Activated CD4-positive, alpha-beta T cell treated with anti-CD3 and anti-CD28 coated beads for 1 hour (primary cell): ENCODE measurements around the gene PIP.
"Not testable (repeated sequence)": the region's sequence is repeated elsewhere in the genome, so short reads cannot be mapped to it uniquely, and the experiment has no call there.

Experiments
- DNase-seq: peaks from one replicate; pipeline ENCODE4 v3.0.0-alpha.2; 2020

PIP gene, protein sequence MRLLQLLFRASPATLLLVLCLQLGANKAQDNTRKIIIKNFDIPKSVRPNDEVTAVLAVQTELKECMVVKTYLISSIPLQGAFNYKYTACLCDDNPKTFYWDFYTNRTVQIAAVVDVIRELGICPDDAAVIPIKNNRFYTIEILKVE

GRCh38 chr7:143131781-143132180 is at the start of gene PIP:
Gene PIP, plus strand, starts transcription at chr7:143132077. Its CDS starts 40 bp downstream, at chr7:143132117.
- no peak for DNase-seq

DNA sequence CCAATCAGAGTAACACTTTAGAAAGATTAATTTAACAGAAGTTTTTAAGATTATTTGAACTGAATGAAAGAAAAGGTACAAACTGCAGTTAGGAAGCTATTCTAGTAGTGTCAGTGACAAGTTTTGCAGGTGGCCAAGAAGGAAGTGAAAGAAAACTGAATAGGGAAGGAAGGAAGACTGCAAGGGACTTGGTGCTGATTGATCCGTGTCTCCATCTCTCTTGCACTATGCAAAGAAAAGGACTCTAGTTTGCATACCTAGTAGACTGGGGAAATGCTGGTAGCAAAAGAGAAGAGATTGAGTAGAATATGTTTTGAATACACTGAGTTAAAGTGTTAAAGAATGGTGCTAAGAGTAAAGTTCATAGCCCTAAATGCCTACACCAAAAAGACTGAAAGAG is 46.8 kb upstream of the PIP start:
- no peak for DNase-seq

DNA sequence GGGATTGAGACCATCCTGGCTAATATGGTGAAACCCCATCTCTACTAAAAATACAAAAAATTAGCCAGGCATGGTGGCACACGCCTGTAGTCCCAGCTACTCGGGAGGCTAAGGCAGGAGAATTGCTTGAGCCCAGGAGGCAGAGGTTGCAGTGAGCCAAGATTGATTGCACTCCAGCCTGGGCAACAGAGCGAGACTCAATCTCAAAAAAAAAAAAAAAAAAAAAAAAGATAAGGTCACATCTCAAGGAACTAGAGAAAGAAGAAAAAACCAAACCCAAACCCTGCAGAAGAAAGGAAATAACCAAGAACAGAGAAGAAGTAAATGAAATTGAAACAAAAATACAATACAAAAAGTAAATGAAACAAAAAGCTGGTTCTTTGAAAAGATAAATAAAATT is 46.3 kb upstream of the PIP start:
- DNase-seq, result not testable (repeated sequence)

GRCh38 chr7:143088549-143089231 is 43.2 kb upstream of the PIP start:
- not testable (repeated sequence) for DNase-seq

DNA sequence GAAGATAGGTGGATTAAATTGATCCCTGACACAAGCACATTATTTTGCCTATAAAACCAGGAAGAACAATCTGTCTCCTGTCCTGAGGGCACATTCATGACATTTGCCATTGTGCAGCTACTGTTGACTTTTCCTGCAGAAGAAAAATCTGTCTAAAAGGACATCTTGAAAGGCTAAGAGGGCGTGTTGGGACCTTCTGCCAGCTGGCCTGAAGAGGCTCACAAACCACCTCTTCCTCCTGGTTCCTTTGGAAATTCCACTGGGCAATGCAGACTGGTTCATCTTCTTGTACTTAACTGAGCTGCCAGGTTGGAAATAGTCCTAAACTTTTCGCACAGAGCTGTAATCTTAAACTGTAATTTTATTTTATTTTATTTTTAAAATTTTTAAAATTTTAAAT is 35.7 kb upstream of the PIP start:
- no peak for DNase-seq

DNA sequence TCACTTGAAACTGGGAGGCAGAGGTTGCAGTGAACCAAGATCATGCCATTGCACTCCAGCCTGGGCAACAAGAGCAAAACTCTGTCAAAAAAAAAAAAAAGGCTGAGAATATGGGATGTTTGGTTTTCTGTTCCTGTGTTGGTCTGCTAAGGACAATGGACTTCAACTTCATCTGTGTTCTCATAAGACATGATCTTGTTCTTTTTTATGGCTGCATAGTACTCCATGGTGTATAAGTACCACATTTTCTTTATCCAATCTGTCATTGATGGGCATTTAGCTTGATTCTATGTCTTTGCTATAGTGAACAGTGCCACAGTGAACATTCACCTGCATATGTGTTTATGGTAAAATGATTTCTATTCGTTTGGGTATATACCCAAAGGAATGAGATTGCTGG is 32.3 kb upstream of the PIP start:
- DNase-seq, result not testable (repeated sequence)

DNA sequence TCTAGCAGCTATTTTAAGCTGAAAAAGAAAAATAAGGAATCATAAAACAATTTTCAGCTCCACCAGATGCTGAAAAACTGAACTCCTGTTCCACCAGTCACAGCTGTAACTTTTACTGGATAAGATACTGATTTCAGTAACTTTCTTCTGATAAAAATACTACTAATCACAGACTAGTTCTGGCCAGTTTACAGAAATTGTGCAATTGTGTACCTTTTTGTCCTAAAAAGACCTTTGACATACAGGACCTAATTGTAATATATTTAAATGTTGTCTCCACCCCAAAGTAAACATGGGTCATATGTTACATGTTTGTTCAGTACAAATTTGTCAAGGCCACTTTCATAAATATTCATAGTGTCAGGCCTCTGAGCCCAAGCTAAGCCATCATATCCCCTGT is 27.1 kb upstream of the PIP start:
- DNase-seq, result no peak

DNA sequence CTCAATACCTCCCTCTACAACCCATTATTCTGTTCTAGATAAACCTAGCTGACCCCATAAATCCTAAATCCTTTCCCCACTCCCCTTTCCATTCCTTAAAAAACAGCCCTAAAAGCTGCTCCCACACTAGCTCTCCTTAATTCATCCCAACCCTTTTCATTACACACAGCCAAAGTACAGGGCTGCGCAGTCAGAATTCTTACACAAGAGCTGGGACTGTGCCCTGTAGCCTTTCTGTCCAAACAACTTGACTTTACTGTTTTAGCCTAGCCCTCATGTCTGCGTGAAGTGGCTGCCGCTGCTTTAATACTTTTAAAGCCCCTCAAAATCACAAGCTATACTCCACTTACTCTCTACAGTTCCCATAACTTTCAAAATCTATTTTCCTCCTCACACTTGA is 23.9 kb upstream of the PIP start:
- not testable (repeated sequence) for DNase-seq

DNA sequence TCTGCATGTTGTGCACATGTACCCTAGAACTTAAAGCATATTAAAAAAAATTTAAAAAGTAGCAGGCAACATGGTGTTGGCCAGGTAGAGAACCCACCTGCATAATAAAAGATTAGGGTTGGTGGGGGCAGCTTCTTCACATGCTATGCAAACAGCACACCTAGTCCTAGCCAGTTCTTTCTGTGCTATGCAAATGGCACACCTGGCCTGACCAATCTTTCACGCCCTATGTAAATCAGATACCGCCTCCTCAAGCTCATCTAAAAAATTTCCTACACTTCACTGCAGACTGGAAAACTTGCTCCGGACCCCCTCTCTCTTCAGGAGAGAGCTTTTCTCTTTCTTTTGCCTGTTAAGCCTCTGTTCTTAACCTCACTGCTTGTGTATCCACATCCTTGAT is 14.5 kb upstream of the PIP start:
- DNase-seq, result no peak

- no peak for DNase-seq
Observed at GRCh38 chr7:143120691-143121405, 11.0 kb upstream of the PIP start.

DNA sequence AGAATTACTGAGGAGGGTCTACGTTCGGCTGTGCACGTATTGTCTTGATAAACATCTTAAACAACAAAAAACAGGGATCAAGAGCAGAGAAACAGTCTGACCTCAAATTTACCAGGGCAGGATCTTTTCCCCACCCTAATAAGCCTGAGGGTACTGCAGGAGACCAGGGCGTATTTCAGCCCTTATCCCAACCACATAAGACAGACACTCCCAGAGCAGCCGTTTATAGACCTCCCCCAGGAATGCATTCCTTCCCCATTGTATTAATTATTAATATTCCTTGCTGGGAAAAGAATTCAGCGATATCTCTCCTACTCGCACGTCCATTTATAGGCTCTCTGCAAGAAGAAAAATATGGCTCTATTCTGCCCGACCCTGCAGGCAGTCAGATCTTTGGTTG is 8.6 kb upstream of the PIP start:
- DNase-seq, result not testable (repeated sequence)

DNA sequence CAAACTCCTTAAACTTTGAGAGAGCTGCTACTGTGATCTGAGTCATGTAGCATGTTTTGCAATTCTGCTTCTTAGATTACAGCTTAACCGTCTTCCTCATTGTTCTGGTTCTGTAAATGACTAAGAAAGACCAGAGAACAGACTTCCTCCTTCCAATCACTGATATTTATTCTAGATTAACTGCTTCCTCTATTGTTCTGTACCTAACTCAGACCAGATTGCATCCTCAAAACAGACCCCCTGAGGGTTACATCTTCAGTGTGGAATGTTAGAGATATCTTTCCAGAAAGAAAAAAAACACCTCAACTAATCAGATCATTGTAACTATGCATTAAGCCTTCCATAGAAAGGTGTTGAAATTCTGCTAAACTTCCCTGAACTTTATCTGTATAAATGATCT is 5.7 kb upstream of the PIP start:
- DNase-seq, result no peak

GRCh38 chr7:143129051-143129450 is 2.8 kb upstream of the PIP start:
- DNase-seq, result no peak

DNA sequence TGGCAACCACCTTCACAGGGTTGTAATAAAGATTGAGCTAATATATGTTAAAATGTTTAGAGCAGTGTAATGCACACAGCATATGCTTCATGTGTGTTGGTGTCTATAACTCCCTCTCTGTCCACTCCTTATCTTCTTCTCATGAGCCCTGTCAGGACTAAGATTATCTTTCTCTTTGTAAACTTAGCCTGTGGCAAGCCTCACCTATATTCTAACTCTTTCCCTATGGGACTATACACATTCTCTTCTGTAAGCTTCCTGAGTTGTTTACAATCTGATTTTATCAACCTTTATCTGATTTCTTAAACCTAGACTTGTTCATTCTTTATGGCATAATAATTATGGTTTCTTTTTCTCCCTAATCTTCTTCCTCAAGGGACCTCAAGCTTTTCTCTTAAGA is 2.4 kb upstream of the PIP start:
- no peak for DNase-seq

- no peak for DNase-seq
Observed at GRCh38 chr7:143130541-143130940, 1.3 kb upstream of the PIP start.

GRCh38 chr7:143147070-143147469 is 15.2 kb downstream of the PIP start:
- DNase-seq, result no peak

GRCh38 chr7:143148050-143148449 is 16.2 kb downstream of the PIP start:
- no peak for DNase-seq

DNA sequence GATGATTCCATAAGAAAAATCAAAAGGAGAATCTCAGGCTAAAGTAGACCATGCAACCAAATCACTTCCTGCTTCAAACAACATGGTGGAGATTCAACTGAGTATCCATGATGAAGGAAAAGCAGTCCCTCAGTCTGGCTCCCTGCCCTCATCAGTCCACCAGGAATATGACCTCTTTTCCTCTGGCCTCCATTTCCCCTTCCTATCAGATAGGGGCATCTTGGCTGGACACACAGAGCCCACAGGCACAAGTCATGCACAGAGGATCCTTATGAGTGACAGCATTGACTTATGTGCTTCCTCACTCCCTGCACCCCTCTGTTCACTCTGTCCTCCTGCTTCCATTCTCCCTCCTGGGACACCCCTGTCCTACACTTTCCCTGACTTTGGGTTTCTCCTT is 16.8 kb downstream of the PIP start:
- DNase-seq, result no peak

DNA sequence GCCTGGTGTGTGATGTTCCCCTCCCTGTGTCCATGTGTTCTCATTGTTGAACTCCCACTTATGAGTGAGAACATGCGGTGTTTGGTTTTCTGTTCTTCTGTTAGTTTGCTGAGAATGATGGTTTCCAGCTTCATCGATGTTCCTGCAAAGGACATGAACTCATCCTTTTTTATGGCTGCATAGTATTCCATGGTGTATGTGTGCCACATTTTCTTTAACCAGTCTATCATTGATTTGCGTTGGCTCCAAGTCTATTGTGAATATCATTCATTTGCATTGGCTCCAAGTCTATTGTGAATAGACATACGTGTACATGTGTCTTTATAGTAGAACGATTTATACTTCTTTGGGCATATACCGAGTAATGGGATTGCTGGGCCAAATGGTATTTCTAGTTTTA is 18.8 kb downstream of the PIP start:
- DNase-seq, result not testable (repeated sequence)

GRCh38 chr7:143158617-143159016 is 26.7 kb downstream of the PIP start:
- DNase-seq, result not testable (repeated sequence)

GRCh38 chr7:143171697-143172096 is 39.8 kb downstream of the PIP start:
- no peak for DNase-seq

- DNase-seq, result no peak
Observed at GRCh38 chr7:143172354-143172753, 40.5 kb downstream of the PIP start.

DNA sequence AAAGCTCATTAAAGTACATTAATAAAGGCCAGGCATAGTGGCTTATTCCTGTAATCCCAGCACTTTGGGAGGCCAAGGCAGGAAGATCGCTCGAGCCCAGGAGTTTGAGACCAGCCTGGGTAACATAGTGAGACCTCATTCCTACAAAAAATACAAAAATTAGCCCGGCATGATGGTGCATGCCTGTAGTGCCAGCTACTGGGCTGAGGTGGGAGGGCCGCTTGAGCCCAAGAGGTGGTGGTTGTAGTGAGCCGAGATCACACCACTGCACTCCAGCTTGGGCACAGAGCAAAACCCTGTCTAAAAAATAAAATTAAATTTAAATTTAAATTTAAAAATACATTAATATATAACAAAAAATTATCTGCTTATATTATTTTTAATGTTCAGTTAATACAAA is 44.3 kb downstream of the PIP start:
- no peak for DNase-seq

DNA sequence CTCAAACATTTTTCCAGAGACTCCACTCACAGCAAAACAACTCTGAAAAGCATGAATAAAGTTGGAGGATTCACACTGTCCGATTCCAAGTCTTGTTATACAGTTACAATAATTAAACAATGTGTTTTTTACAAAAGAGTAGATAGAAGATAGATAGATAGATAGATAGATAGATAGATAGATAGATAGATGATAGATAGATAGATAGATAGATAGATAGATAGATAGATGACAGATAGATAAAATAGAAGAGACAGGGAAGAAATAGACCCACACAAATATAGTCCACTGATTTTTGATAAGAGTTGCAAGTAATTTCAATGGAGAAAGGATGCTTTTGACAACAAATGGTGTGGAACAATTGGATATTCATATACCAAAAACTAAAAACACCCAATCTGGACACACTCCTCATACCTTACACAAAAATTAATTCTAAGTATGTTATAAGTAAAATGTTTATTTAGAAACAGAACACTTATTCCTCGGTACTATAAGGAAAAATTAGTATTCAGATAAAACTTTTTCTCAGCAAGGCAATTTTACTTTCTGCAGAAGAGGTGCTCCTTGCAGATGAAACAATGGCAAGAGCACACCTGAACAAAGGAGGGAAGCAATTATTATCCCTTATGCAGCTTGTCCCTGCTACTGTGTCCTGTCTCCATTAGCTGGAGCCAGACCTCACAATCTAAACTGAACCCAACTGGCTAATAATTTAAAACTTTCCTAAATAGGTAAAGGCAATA is 45.7 kb downstream of the PIP start:
- no peak for DNase-seq
